Neural cell (in vitro differentiated cells): ENCODE data around the gene INPP5F.
"Not testable (repeated sequence)": the region's sequence is repeated elsewhere in the genome, so short reads cannot be mapped to it uniquely, and the experiment has no call there.

Source experiments
- EP300 ChIP-seq: fragments of 450-650 bp; conservative IDR thresholded peaks from 2 replicates; pipeline ENCODE4 v1.6.1; 2014; ENCODE audit warnings: antibody characterized with exemption, mild to moderate bottlenecking, moderate library complexity; ENCODE audit not compliant: poor library complexity, severe bottlenecking
- EZH2 ChIP-seq: fragments of 200-600, 300-800 bp; shearing (Covaris generic), sonication (generic); IDR thresholded peaks from 2 replicates; pipeline ENCODE4 v1.6.1; 2014; ENCODE audit warnings: antibody characterized with exemption, low read length, borderline replicate concordance, mild to moderate bottlenecking; ENCODE audit not compliant: insufficient read depth, poor library complexity, severe bottlenecking
- MXI1 ChIP-seq: fragments of 450-650 bp; conservative IDR thresholded peaks from 2 replicates; pipeline ENCODE4 v1.6.1; 2014; ENCODE audit warnings: antibody characterized with exemption, mild to moderate bottlenecking; ENCODE audit not compliant: poor library complexity, severe bottlenecking
- POLR2AphosphoS5 ChIP-seq: IDR thresholded peaks from 2 replicates; pipeline ENCODE4 v1.6.1; 2012
- RAD21 ChIP-seq: fragments of 450-650 bp; conservative IDR thresholded peaks from 2 replicates; pipeline ENCODE4 v1.6.1; 2014; ENCODE audit warnings: antibody characterized with exemption, mild to moderate bottlenecking, moderate library complexity
- SMC3 ChIP-seq: fragments of 450-650 bp; conservative IDR thresholded peaks from 2 replicates; pipeline ENCODE4 v1.6.1; 2014; ENCODE audit warnings: antibody characterized with exemption, mild to moderate bottlenecking, moderate library complexity; ENCODE audit not compliant: poor library complexity
- TAF1 ChIP-seq: IDR thresholded peaks from 2 replicates; pipeline ENCODE4 v1.6.1; 2012; ENCODE audit warnings: low read depth
- TF ChIP-seq, protein P1 (sequence below): fragments of 450-650 bp; IDR thresholded peaks from 2 replicates; pipeline ENCODE4 v1.5.1; 2014; ENCODE audit warnings: antibody characterized with exemption, mild to moderate bottlenecking, moderate library complexity; ENCODE audit not compliant: poor library complexity, severe bottlenecking
- TF ChIP-seq, protein P2 (sequence below): IDR thresholded peaks from 2 replicates; pipeline ENCODE4 v1.6.1; 2012; ENCODE audit warnings: borderline replicate concordance

DNA sequence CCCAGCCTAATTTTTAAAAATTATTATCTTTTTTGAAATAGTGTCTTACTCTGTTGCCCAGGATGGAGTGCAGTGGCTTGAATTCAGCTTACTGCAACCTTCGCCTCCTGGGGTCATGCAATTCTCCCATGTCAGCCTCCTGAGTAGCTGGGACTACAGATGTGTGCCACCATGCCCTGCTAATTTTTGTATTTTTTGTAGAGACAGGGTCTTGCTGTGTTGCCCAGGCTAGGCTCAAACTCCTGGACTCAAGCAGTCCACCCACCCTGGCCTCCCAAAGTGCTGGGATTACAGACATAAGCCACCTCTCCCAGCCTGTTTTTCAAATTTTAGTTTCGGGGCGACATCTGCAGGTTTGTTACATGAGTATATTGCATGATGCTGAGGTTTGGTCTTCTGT, 47.2 kb downstream of the INPP5F start:
- not testable (repeated sequence) for TF ChIP-seq EZH2, RAD21, SMC3, POLR2AphosphoS5, EP300, MXI1, TAF1
- TF ChIP-seq, protein P1, sequence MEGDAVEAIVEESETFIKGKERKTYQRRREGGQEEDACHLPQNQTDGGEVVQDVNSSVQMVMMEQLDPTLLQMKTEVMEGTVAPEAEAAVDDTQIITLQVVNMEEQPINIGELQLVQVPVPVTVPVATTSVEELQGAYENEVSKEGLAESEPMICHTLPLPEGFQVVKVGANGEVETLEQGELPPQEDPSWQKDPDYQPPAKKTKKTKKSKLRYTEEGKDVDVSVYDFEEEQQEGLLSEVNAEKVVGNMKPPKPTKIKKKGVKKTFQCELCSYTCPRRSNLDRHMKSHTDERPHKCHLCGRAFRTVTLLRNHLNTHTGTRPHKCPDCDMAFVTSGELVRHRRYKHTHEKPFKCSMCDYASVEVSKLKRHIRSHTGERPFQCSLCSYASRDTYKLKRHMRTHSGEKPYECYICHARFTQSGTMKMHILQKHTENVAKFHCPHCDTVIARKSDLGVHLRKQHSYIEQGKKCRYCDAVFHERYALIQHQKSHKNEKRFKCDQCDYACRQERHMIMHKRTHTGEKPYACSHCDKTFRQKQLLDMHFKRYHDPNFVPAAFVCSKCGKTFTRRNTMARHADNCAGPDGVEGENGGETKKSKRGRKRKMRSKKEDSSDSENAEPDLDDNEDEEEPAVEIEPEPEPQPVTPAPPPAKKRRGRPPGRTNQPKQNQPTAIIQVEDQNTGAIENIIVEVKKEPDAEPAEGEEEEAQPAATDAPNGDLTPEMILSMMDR = not testable (repeated sequence)
- TF ChIP-seq, protein P2, sequence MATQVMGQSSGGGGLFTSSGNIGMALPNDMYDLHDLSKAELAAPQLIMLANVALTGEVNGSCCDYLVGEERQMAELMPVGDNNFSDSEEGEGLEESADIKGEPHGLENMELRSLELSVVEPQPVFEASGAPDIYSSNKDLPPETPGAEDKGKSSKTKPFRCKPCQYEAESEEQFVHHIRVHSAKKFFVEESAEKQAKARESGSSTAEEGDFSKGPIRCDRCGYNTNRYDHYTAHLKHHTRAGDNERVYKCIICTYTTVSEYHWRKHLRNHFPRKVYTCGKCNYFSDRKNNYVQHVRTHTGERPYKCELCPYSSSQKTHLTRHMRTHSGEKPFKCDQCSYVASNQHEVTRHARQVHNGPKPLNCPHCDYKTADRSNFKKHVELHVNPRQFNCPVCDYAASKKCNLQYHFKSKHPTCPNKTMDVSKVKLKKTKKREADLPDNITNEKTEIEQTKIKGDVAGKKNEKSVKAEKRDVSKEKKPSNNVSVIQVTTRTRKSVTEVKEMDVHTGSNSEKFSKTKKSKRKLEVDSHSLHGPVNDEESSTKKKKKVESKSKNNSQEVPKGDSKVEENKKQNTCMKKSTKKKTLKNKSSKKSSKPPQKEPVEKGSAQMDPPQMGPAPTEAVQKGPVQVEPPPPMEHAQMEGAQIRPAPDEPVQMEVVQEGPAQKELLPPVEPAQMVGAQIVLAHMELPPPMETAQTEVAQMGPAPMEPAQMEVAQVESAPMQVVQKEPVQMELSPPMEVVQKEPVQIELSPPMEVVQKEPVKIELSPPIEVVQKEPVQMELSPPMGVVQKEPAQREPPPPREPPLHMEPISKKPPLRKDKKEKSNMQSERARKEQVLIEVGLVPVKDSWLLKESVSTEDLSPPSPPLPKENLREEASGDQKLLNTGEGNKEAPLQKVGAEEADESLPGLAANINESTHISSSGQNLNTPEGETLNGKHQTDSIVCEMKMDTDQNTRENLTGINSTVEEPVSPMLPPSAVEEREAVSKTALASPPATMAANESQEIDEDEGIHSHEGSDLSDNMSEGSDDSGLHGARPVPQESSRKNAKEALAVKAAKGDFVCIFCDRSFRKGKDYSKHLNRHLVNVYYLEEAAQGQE = not testable (repeated sequence)
